ENCODE measurements around the gene KCTD5. TPM values are rescaled to one million over a fixed set of nuclear protein-coding genes. Genes with fewer than 3 reads are reported as not detected.
"Not testable (repeated sequence)": the region's sequence is repeated elsewhere in the genome, so short reads cannot be mapped to it uniquely, and the experiment has no call there.

The KCTD5 gene
- total RNA-seq, 1 experiment from 2014 or later: 42.1 TPM

- TF ChIP-seq ZBTB33 (IDR thresholded peaks at IDR 0.05; ENCODE audit: extremely low read depth, insufficient replicate concordance, low read length) (peak; percentile 26), JUND (IDR thresholded peaks at IDR 0.05) (no peak; the same call in 1 of the 2 replicates), EZH2phosphoT487 (IDR thresholded peaks at IDR 0.05; ENCODE audit: borderline replicate concordance) (no peak), TCF7L2 (IDR thresholded peaks at IDR 0.05; ENCODE audit: borderline replicate concordance, extremely low read depth, insufficient read depth, insufficient read length) (peak; percentile 51)
Observed at GRCh38 chr16:2682209-2683021, at the start of gene KCTD5 (continued).

DNA sequence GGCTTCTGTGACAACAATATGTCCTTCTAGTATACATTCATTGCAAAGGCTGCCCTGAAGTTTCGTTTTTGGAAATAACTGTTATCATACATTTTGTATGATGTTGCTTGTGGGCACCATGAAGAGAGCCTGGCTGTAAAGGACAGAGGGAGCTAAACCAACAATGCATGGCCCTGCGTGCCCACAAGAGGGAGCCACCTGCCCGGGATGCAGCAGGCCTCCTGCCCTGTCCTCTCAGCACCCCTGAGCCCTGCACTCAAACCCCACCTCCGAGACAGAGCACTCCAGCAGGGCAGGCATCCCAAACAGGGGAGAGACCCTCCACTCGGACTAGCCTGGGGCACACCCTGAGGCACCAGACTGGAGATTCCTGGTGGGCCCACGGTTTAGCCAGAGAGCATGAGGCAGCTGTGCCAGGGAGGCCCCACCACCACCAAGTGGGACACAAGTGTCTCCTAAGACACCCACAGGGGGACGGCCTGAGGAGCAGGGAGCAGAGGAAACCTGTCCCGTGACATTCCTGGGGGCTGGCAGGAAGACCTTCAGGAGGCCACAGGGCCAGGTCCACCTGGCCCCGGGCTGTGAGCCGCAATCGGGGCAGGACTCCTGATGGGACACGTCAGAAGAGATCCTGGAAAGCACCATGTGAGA is 43.1 kb upstream of the KCTD5 start:
- H3K27me3 ChIP-seq (ENCODE audit: insufficient read depth, low read length); RAD21 ChIA-PET (ENCODE audit: low non-redundant PET in 1 of 2, low total read pairs in 2 of 2, uncharacterized antibody in 2 of 2, unreplicated experiment in 2 of 2); H3K9ac ChIP-seq (ENCODE audit: low read length); H3K9me2 ChIP-seq (ENCODE audit: insufficient read depth); H4K20me1 ChIP-seq (ENCODE audit: insufficient read depth); POLR2A ChIA-PET; CTCF ChIA-PET; H3K9me3 ChIP-seq (ENCODE audit: control insufficient read depth in 1 of 2, insufficient read depth in 1 of 2, low read depth in 1 of 2, low read length in 2 of 2); BruUV-seq (replicated peaks); H3K27ac ChIP-seq (ENCODE audit: low read depth, low read length); H2AFZ ChIP-seq (ENCODE audit: low read depth, low read length, poor library complexity, severe bottlenecking); H3K79me2 ChIP-seq (ENCODE audit: insufficient read depth, low read length); intact Hi-C loops (cut with micrococcal nuclease); H3K36me3 ChIP-seq (ENCODE audit: control insufficient read depth in 1 of 2, insufficient read depth in 2 of 2, low read length in 2 of 2); H3K4me2 ChIP-seq (ENCODE audit: low read length); DNase-seq (ENCODE audit: low read depth, low spot score); H3K4me3 ChIP-seq (replicated peaks in 1 of 2; ENCODE audit: low read depth in 1 of 2, low read length in 2 of 2); H3K4me1 ChIP-seq (ENCODE audit: control insufficient read depth in 1 of 2, insufficient read depth in 2 of 2, low read length in 2 of 2): not testable (repeated sequence)
- ATAC-seq: peak; percentile 92

- RAD21 ChIA-PET (ENCODE audit: low non-redundant PET in 1 of 2, low total read pairs in 2 of 2, uncharacterized antibody in 2 of 2, unreplicated experiment in 2 of 2); BruUV-seq (replicated peaks); H3K9me3 ChIP-seq (ENCODE audit: control insufficient read depth in 1 of 2, insufficient read depth in 1 of 2, low read depth in 1 of 2, low read length in 2 of 2); H3K79me2 ChIP-seq (ENCODE audit: insufficient read depth, low read length); H3K4me3 ChIP-seq (replicated peaks in 1 of 2; ENCODE audit: low read depth in 1 of 2, low read length in 2 of 2); H3K27ac ChIP-seq (ENCODE audit: low read depth, low read length); ATAC-seq; H4K20me1 ChIP-seq (ENCODE audit: insufficient read depth); H3K36me3 ChIP-seq (ENCODE audit: control insufficient read depth in 1 of 2, insufficient read depth in 2 of 2, low read length in 2 of 2); POLR2A ChIA-PET; H2AFZ ChIP-seq (ENCODE audit: low read depth, low read length, poor library complexity, severe bottlenecking); H3K4me2 ChIP-seq (ENCODE audit: low read length); H3K9me2 ChIP-seq (ENCODE audit: insufficient read depth); CTCF ChIA-PET; DNase-seq (ENCODE audit: low read depth, low spot score); intact Hi-C loops (cut with micrococcal nuclease); H3K9ac ChIP-seq (ENCODE audit: low read length); H3K27me3 ChIP-seq (ENCODE audit: insufficient read depth, low read length); H3K4me1 ChIP-seq (ENCODE audit: control insufficient read depth in 1 of 2, insufficient read depth in 2 of 2, low read length in 2 of 2): not testable (repeated sequence)
Observed at GRCh38 chr16:2639722-2640072, 42.6 kb upstream of the KCTD5 start.

DNA sequence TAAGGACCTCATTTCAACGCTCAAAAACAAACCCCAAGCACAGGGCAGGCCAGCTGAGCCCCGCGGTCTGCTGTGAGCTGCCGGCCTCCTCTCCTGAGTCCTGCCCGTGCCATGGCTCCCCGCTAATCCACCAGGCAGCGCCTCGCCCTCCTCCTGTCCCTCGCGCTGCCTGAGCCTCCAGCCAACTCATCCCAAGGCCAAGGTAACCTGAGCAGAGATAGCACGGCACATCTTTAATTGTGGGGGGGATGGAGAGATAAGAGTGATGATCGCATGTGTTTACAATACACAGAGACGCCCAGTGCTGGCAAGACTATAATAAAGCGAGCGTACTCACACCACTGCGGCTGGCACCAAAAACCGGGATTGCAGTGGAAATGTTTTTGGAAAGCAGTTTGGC is 39.8 kb upstream of the KCTD5 start:
- BruUV-seq (replicated peaks); ATAC-seq; H3K36me3 ChIP-seq (ENCODE audit: control insufficient read depth in 1 of 2, insufficient read depth in 2 of 2, low read length in 2 of 2); H4K20me1 ChIP-seq (ENCODE audit: insufficient read depth); H3K9me2 ChIP-seq (ENCODE audit: insufficient read depth); CTCF ChIA-PET; H3K9ac ChIP-seq (ENCODE audit: low read length); H2AFZ ChIP-seq (ENCODE audit: low read depth, low read length, poor library complexity, severe bottlenecking); intact Hi-C loops (cut with micrococcal nuclease); H3K4me3 ChIP-seq (replicated peaks in 1 of 2; ENCODE audit: low read depth in 1 of 2, low read length in 2 of 2); POLR2A ChIA-PET; H3K9me3 ChIP-seq (ENCODE audit: control insufficient read depth in 1 of 2, insufficient read depth in 1 of 2, low read depth in 1 of 2, low read length in 2 of 2); H3K4me2 ChIP-seq (ENCODE audit: low read length); H3K79me2 ChIP-seq (ENCODE audit: insufficient read depth, low read length); H3K27ac ChIP-seq (ENCODE audit: low read depth, low read length); H3K4me1 ChIP-seq (ENCODE audit: control insufficient read depth in 1 of 2, insufficient read depth in 2 of 2, low read length in 2 of 2); DNase-seq (ENCODE audit: low read depth, low spot score); H3K27me3 ChIP-seq (ENCODE audit: insufficient read depth, low read length); RAD21 ChIA-PET (ENCODE audit: low non-redundant PET in 1 of 2, low total read pairs in 2 of 2, uncharacterized antibody in 2 of 2, unreplicated experiment in 2 of 2): not testable (repeated sequence)
